Neural cell (in vitro differentiated cells): Measurements from ENCODE around the gene ARSA. TPM values are rescaled to one million over a fixed set of nuclear protein-coding genes. Genes with fewer than 3 reads are reported as not detected.

Experiments used
- H2AFZ ChIP-seq: fragments of 200-600, 300-800 bp; sonication (generic), shearing (Covaris generic); 2 replicates; pipeline ENCODE4 v1.6.0; 2014; ENCODE audit warnings: low read depth, mild to moderate bottlenecking, antibody characterized with exemption, low read length, moderate library complexity
- H3F3A ChIP-seq: fragments of 200-600 bp; shearing (Covaris generic); 2 replicates; pipeline ENCODE4 v1.6.1; 2016; ENCODE audit warnings: mild to moderate bottlenecking, moderate library complexity, mixed read lengths, antibody characterized with exemption, low read length; ENCODE audit not compliant: insufficient read depth, poor library complexity, severe bottlenecking
- H3K27ac ChIP-seq: fragments of 200-600, 300-800 bp; sonication (generic), shearing (Covaris generic); 2 replicates; pipeline ENCODE4 v1.5.1; 2014; ENCODE audit warnings: mild to moderate bottlenecking, low read length, moderate library complexity
- H3K27me3 ChIP-seq: fragments of 300-800, 200-600 bp; sonication (generic), shearing (Covaris generic); 2 replicates; pipeline ENCODE4 v1.6.0; 2014; ENCODE audit warnings: mild to moderate bottlenecking, low read depth, low read length, moderate library complexity; ENCODE audit not compliant: insufficient read depth
- H3K36me3 ChIP-seq: fragments of 300-800, 200-600 bp; sonication (generic), shearing (Covaris generic); 2 replicates; pipeline ENCODE4 v1.5.1; 2014; ENCODE audit warnings: mild to moderate bottlenecking, antibody characterized with exemption, low read length, moderate library complexity; ENCODE audit not compliant: insufficient read depth
- H3K4me2 ChIP-seq: fragments of 300-800, 200-600 bp; sonication (generic), shearing (Covaris generic); 2 replicates; pipeline ENCODE4 v1.6.0; 2014; ENCODE audit warnings: mild to moderate bottlenecking, low read length
- H3K4me3 ChIP-seq: fragments of 300-800, 200-600 bp; sonication (generic), shearing (Covaris generic); 2 replicates; pipeline ENCODE4 v1.5.1; 2014; ENCODE audit warnings: mild to moderate bottlenecking, low read length, moderate library complexity
- H3K79me2 ChIP-seq: fragments of 200-600 bp; shearing (Covaris generic); replicated peaks from 2 replicates; pipeline ENCODE4 v1.6.0; 2014; ENCODE audit warnings: mild to moderate bottlenecking, low read length, moderate library complexity; ENCODE audit not compliant: insufficient read depth
- H3K9ac ChIP-seq: fragments of 300-800, 200-600 bp; sonication (generic), shearing (Covaris generic); 2 replicates; pipeline ENCODE4 v1.6.1; 2016; ENCODE audit warnings: mild to moderate bottlenecking, low read length, mixed read lengths
- H3K9me2 ChIP-seq: fragments of 200-600 bp; shearing (Covaris generic); 2 replicates; pipeline ENCODE4 v1.6.1; 2016; ENCODE audit warnings: mild to moderate bottlenecking, low read length, mixed read lengths; ENCODE audit not compliant: insufficient read depth
- H3K9me3 ChIP-seq: fragments of 200-600, 300-800 bp; sonication (generic), shearing (Covaris generic); 2 replicates; pipeline ENCODE4 v1.6.1; 2016; ENCODE audit warnings: mild to moderate bottlenecking, mixed run types, low read length, moderate library complexity, mixed read lengths
- H4K20me1 ChIP-seq: fragments of 200-600 bp; shearing (Covaris generic); 2 replicates; pipeline ENCODE4 v1.6.1; 2016; ENCODE audit warnings: mild to moderate bottlenecking, mixed run types; ENCODE audit not compliant: insufficient read depth
- EZH2 ChIP-seq: fragments of 200-600, 300-800 bp; shearing (Covaris generic), sonication (generic); IDR thresholded peaks from 2 replicates; pipeline ENCODE4 v1.6.1; 2014; ENCODE audit warnings: antibody characterized with exemption, low read length, borderline replicate concordance, mild to moderate bottlenecking; ENCODE audit not compliant: insufficient read depth, poor library complexity, severe bottlenecking
- MXI1 ChIP-seq: fragments of 450-650 bp; conservative IDR thresholded peaks from 2 replicates; pipeline ENCODE4 v1.6.1; 2014; ENCODE audit warnings: antibody characterized with exemption, mild to moderate bottlenecking; ENCODE audit not compliant: poor library complexity, severe bottlenecking
- RAD21 ChIP-seq: fragments of 450-650 bp; conservative IDR thresholded peaks from 2 replicates; pipeline ENCODE4 v1.6.1; 2014; ENCODE audit warnings: antibody characterized with exemption, mild to moderate bottlenecking, moderate library complexity
- REST ChIP-seq: IDR thresholded peaks from 2 replicates; pipeline ENCODE4 v1.6.1; 2012; ENCODE audit warnings: borderline replicate concordance
- SMC3 ChIP-seq: fragments of 450-650 bp; conservative IDR thresholded peaks from 2 replicates; pipeline ENCODE4 v1.6.1; 2014; ENCODE audit warnings: antibody characterized with exemption, mild to moderate bottlenecking, moderate library complexity; ENCODE audit not compliant: poor library complexity
- TAF1 ChIP-seq: IDR thresholded peaks from 2 replicates; pipeline ENCODE4 v1.6.1; 2012; ENCODE audit warnings: low read depth
- polyA plus RNA-seq: library from polyadenylated mRNA; depleted of rRNA; stranded (reverse); fragments of >200 nt; gene quantifications from 2 replicates; pipeline ENCODE4 v1.2.3, GENCODE V29; 2014

Gene ARSA
- polyA plus RNA-seq, 1 donor from 2014 or later, result 32.5 TPM

- Histone ChIP-seq H3K9ac (no peak overlapping the region), H3K79me2 (peaks cover 8% of the 10 kb centered on the region), H3K4me2 (no peak overlapping the region), H3K4me3 (no peak overlapping the region), H3K9me2 (no peaks in the 10 kb centered on the region), H3K36me3 (no peaks in the 10 kb centered on the region), H4K20me1 (no peaks in the 10 kb centered on the region), H2AFZ (no peak overlapping the region), H3F3A (no peaks in the 10 kb centered on the region), H3K27me3 (no peaks in the 10 kb centered on the region), H3K27ac (no peak overlapping the region), H3K9me3 (no peaks in the 10 kb centered on the region)
- TF ChIP-seq MXI1 (no peak), SMC3 (no peak), EZH2 (no peak), RAD21 (no peak), REST (no peak), TAF1 (no peak)
These were observed 50.9 kb downstream of the ARSA start for GRCh38 chr22:50576806-50577696.

GRCh38 chr22:50576070-50576469, 51.9 kb downstream of the ARSA start:
- no peaks in the 10 kb centered on the region for H3K27me3 ChIP-seq
- no peaks in the 10 kb centered on the region for H3K79me2 ChIP-seq
- no peaks in the 10 kb centered on the region for H3K9me2 ChIP-seq
- H3K9me3 ChIP-seq, result no peaks in the 10 kb centered on the region
- H3K36me3 ChIP-seq, result no peaks in the 10 kb centered on the region
- no peak overlapping the region for H3K27ac ChIP-seq
- no peaks in the 10 kb centered on the region for H3F3A ChIP-seq
- H2AFZ ChIP-seq, result no peak overlapping the region
- H3K4me3 ChIP-seq, result no peak overlapping the region
- TF ChIP-seq REST, result no peak
- no peaks in the 10 kb centered on the region for H4K20me1 ChIP-seq
- H3K9ac ChIP-seq, result no peak overlapping the region
- no peak overlapping the region for H3K4me2 ChIP-seq
